OCI-LY7 (cell line): ENCODE results near the gene PPP4C.
"Not testable (repeated sequence)": the region's sequence is repeated elsewhere in the genome, so short reads cannot be mapped to it uniquely, and the experiment has no call there.

ENCODE experiments used
- EZH2phosphoT487 ChIP-seq: fragments of 200-600 bp; sonication (generic); IDR thresholded peaks from 2 replicates; pipeline ENCODE4 v1.6.1; 2018; ENCODE audit warnings: low read depth, borderline replicate concordance, mild to moderate bottlenecking, mixed run types, antibody characterized with exemption, low read length, moderate library complexity, mixed read lengths
- TF ChIP-seq, protein P1 (sequence below): fragments of 200-600 bp; sonication (generic); conservative IDR thresholded peaks from 2 replicates; pipeline ENCODE4 v1.5.1; 2014; ENCODE audit warnings: mild to moderate bottlenecking, antibody characterized with exemption, low read length, moderate library complexity, mixed read lengths

DNA sequence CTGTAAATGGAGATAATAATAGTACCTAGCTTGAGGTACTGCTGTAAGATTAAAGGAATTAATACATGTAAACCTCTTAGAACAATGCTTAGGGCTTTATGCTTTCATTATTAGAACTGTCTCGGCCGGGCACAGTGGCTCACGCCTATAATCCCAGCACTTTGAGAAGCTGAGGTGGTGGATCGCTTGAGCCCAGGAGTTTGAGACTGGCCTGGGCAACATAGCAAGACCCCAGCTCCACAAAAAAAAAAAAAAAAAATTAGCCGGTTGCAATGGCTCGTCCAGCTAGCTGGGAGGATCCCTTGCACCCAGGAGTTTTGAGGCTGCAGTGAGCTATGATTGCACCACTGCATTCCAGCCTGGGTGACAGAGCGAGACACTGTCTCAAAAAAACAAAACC is 39.0 kb downstream of the PPP4C start:
- TF ChIP-seq, protein P1, sequence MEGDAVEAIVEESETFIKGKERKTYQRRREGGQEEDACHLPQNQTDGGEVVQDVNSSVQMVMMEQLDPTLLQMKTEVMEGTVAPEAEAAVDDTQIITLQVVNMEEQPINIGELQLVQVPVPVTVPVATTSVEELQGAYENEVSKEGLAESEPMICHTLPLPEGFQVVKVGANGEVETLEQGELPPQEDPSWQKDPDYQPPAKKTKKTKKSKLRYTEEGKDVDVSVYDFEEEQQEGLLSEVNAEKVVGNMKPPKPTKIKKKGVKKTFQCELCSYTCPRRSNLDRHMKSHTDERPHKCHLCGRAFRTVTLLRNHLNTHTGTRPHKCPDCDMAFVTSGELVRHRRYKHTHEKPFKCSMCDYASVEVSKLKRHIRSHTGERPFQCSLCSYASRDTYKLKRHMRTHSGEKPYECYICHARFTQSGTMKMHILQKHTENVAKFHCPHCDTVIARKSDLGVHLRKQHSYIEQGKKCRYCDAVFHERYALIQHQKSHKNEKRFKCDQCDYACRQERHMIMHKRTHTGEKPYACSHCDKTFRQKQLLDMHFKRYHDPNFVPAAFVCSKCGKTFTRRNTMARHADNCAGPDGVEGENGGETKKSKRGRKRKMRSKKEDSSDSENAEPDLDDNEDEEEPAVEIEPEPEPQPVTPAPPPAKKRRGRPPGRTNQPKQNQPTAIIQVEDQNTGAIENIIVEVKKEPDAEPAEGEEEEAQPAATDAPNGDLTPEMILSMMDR, result not testable (repeated sequence)
- TF ChIP-seq EZH2phosphoT487, result not testable (repeated sequence)
